Hippocampal formation (tissue), 2 donors: ENCODE results near the gene MAFB.

Experiments
- DNase-seq, 2 donors: peaks; one replicate each; lab custom pipeline; 2025; lab: John Stamatoyannopoulos, UW

MAFB gene

GRCh38 chr20:40702504-40702903 is 13.5 kb upstream of the MAFB start:
- no peak for DNase-seq

- no peak for DNase-seq
These were observed 9.7 kb upstream of the MAFB start for GRCh38 chr20:40698744-40699143.

GRCh38 chr20:40698281-40698680 is 9.2 kb upstream of the MAFB start:
- DNase-seq = no peak

GRCh38 chr20:40697541-40697940 is 8.5 kb upstream of the MAFB start:
- DNase-seq = no peak

GRCh38 chr20:40695214-40695613 is 6.2 kb upstream of the MAFB start:
- no peak for DNase-seq

GRCh38 chr20:40694246-40694645 is 5.2 kb upstream of the MAFB start:
- no peak for DNase-seq

GRCh38 chr20:40692240-40693011 is 3.4 kb upstream of the MAFB start:
- DNase-seq = no peak

- DNase-seq = no peak
These were observed 2.7 kb upstream of the MAFB start for GRCh38 chr20:40691566-40692239.

GRCh38 chr20:40690836-40691565 is 2.0 kb upstream of the MAFB start:
- no peak for DNase-seq

GRCh38 chr20:40689943-40690835 is 1.2 kb upstream of the MAFB start:
- peak; percentile 71 to 88 for DNase-seq

- DNase-seq = no peak
These were observed 622 bp downstream of the MAFB start for GRCh38 chr20:40688129-40689099.

GRCh38 chr20:40687384-40688128 is 1.5 kb downstream of the MAFB start:
- DNase-seq = no peak

- DNase-seq = no peak
These were observed 2.1 kb downstream of the MAFB start for GRCh38 chr20:40686893-40687292.

- no peak for DNase-seq
These were observed 2.6 kb downstream of the MAFB start for GRCh38 chr20:40686434-40686882.

- DNase-seq = no peak
These were observed 3.7 kb downstream of the MAFB start for GRCh38 chr20:40685349-40685748.

GRCh38 chr20:40683894-40684268 is 5.2 kb downstream of the MAFB start:
- no peak for DNase-seq

GRCh38 chr20:40683221-40683893 is 5.7 kb downstream of the MAFB start:
- no peak for DNase-seq

GRCh38 chr20:40682104-40682981 is 6.7 kb downstream of the MAFB start:
- no peak for DNase-seq
